Central memory CD8-positive, alpha-beta T cell (primary cell): Measurements from ENCODE around the gene GUCA2A.
"Not testable (repeated sequence)": the region's sequence is repeated elsewhere in the genome, so short reads cannot be mapped to it uniquely, and the experiment has no call there.

Experiments used
- ATAC-seq: fragments of 150-1000 bp; cut with Tn5 transposase; replicated peaks from 2 replicates; pipeline ENCODE4 v1.10.0; 2022; ENCODE audit warnings: mild to moderate bottlenecking, moderate FRiP score, moderate number of reproducible peaks; ENCODE audit not compliant: poor library complexity, severe bottlenecking; ENCODE audit errors: extremely low read depth
- DNase-seq, 2 donors: peaks; one replicate each; pipeline ENCODE4 v3.0.0; 2021; ENCODE audit warnings: low spot score in 2 of 2
- H3K27ac Mint-ChIP-seq: one replicate; pipeline ENCODE4 v1.8.0; 2022; ENCODE audit warnings: low read depth, mild to moderate bottlenecking, moderate library complexity, mixed read lengths
- H3K27me3 Mint-ChIP-seq: one replicate; pipeline ENCODE4 v1.8.0; 2022; ENCODE audit warnings: mixed read lengths
- H3K36me3 Mint-ChIP-seq: one replicate; pipeline ENCODE4 v1.8.0; 2022; ENCODE audit warnings: mild to moderate bottlenecking, moderate library complexity, mixed read lengths; ENCODE audit not compliant: insufficient read depth
- H3K4me1 Mint-ChIP-seq: one replicate; pipeline ENCODE4 v1.8.0; 2022; ENCODE audit warnings: mixed read lengths
- H3K4me3 Mint-ChIP-seq: one replicate; pipeline ENCODE4 v1.8.0; 2022; ENCODE audit warnings: mild to moderate bottlenecking, moderate library complexity, mixed read lengths
- H3K9me3 Mint-ChIP-seq: one replicate; pipeline ENCODE4 v1.8.0; 2022; ENCODE audit warnings: mixed read lengths

GUCA2A gene

GRCh38 chr1:42164551-42165420, at the start of gene GUCA2A:
GUCA2A (minus strand) TSS chr1:42164745; CDS start chr1:42164712, 33 bp downstream.
- Mint-ChIP-seq H3K9me3 (peaks cover 5% of the 10 kb centered on the region), H3K4me1 (no peaks in the 10 kb centered on the region), H3K27ac (no peak within 1 kb of the TSS), H3K36me3 (no peaks in the 10 kb centered on the region), H3K27me3 (peaks cover 25% of the 10 kb centered on the region), H3K4me3 (no peak within 1 kb of the TSS)
- no peak for ATAC-seq
- no peak for DNase-seq

- no peak for DNase-seq
- Mint-ChIP-seq H3K36me3 (peaks cover 2% of the 10 kb centered on the region), H3K27me3 (no peaks in the 10 kb centered on the region), H3K27ac (no peak overlapping the region), H3K9me3 (peaks cover 6% of the 10 kb centered on the region), H3K4me1 (peaks cover 37% of the 10 kb centered on the region), H3K4me3 (no peak overlapping the region)
- no peak for ATAC-seq
Measured at GRCh38 chr1:42211224-42211623, 46.7 kb upstream of the GUCA2A start.

- no peak overlapping the region for H3K4me3 Mint-ChIP-seq
- H3K27me3 Mint-ChIP-seq: no peaks in the 10 kb centered on the region
- DNase-seq: no peak
- H3K4me1 Mint-ChIP-seq: peaks cover 37% of the 10 kb centered on the region
- H3K9me3 Mint-ChIP-seq: peaks cover 6% of the 10 kb centered on the region
- no peak overlapping the region for H3K27ac Mint-ChIP-seq
- ATAC-seq: no peak
- H3K36me3 Mint-ChIP-seq: peaks cover 5% of the 10 kb centered on the region
Measured at GRCh38 chr1:42210421-42211133, 46.0 kb upstream of the GUCA2A start.

- peaks cover 5% of the 10 kb centered on the region for H3K36me3 Mint-ChIP-seq
- DNase-seq (no peak), ATAC-seq (no peak)
- H3K4me1 Mint-ChIP-seq: peaks cover 36% of the 10 kb centered on the region
- no peaks in the 10 kb centered on the region for H3K27me3 Mint-ChIP-seq
- peaks cover 4% of the 10 kb centered on the region for H3K9me3 Mint-ChIP-seq
- no peak overlapping the region for H3K4me3 Mint-ChIP-seq
- no peak overlapping the region for H3K27ac Mint-ChIP-seq
Measured at GRCh38 chr1:42209526-42210251, 45.1 kb upstream of the GUCA2A start.

- ATAC-seq: not testable (repeated sequence)
Measured at GRCh38 chr1:42206930-42207329, 42.4 kb upstream of the GUCA2A start.

GRCh38 chr1:42206164-42206563, 41.6 kb upstream of the GUCA2A start:
- no peak overlapping the region for H3K4me3 Mint-ChIP-seq
- peaks cover 8% of the 10 kb centered on the region for H3K9me3 Mint-ChIP-seq
- H3K4me1 Mint-ChIP-seq: peaks cover 25% of the 10 kb centered on the region
- H3K36me3 Mint-ChIP-seq: peaks cover 9% of the 10 kb centered on the region
- ATAC-seq (no peak), DNase-seq (no peak)
- no peaks in the 10 kb centered on the region for H3K27me3 Mint-ChIP-seq
- H3K27ac Mint-ChIP-seq: no peak overlapping the region

More at GRCh38 chr1:42206930-42207329, 42.4 kb upstream of the GUCA2A start:
- peaks cover 31% of the 10 kb centered on the region for H3K4me1 Mint-ChIP-seq
- not testable (repeated sequence) for H3K4me3 Mint-ChIP-seq, H3K36me3 Mint-ChIP-seq, DNase-seq, H3K27ac Mint-ChIP-seq, H3K27me3 Mint-ChIP-seq, H3K9me3 Mint-ChIP-seq

GRCh38 chr1:42201986-42202385, 37.4 kb upstream of the GUCA2A start:
- ATAC-seq (no peak), DNase-seq (no peak)
- peaks cover 8% of the 10 kb centered on the region for H3K9me3 Mint-ChIP-seq
- H3K36me3 Mint-ChIP-seq: peaks cover 20% of the 10 kb centered on the region
- no peak overlapping the region for H3K27ac Mint-ChIP-seq
- no peak overlapping the region for H3K4me3 Mint-ChIP-seq
- peaks cover 4% of the 10 kb centered on the region for H3K4me1 Mint-ChIP-seq
- no peaks in the 10 kb centered on the region for H3K27me3 Mint-ChIP-seq

- no peak overlapping the region for H3K4me3 Mint-ChIP-seq
- no peak for DNase-seq
- no peak overlapping the region for H3K27ac Mint-ChIP-seq
- H3K4me1 Mint-ChIP-seq: no peaks in the 10 kb centered on the region
- no peaks in the 10 kb centered on the region for H3K27me3 Mint-ChIP-seq
- ATAC-seq: no peak
- H3K36me3 Mint-ChIP-seq: peaks cover 25% of the 10 kb centered on the region
- H3K9me3 Mint-ChIP-seq: peaks cover 7% of the 10 kb centered on the region
Measured at GRCh38 chr1:42198251-42198650, 33.7 kb upstream of the GUCA2A start.

- ATAC-seq (no peak), DNase-seq (no peak)
- H3K4me1 Mint-ChIP-seq: peaks cover 15% of the 10 kb centered on the region
- peaks cover 27% of the 10 kb centered on the region for H3K36me3 Mint-ChIP-seq
- no peaks in the 10 kb centered on the region for H3K27me3 Mint-ChIP-seq
- no peak overlapping the region for H3K27ac Mint-ChIP-seq
- no peaks in the 10 kb centered on the region for H3K9me3 Mint-ChIP-seq
- H3K4me3 Mint-ChIP-seq: no peak overlapping the region
Measured at GRCh38 chr1:42195841-42196240, 31.3 kb upstream of the GUCA2A start.

- peaks cover 28% of the 10 kb centered on the region for H3K36me3 Mint-ChIP-seq
- H3K4me3 Mint-ChIP-seq: no peak overlapping the region
- H3K4me1 Mint-ChIP-seq: peaks cover 15% of the 10 kb centered on the region
- no peak for ATAC-seq
- H3K9me3 Mint-ChIP-seq: no peaks in the 10 kb centered on the region
- peak overlapping the region; percentile 10 for H3K27ac Mint-ChIP-seq
- H3K27me3 Mint-ChIP-seq: no peaks in the 10 kb centered on the region
- no peak for DNase-seq
Measured at GRCh38 chr1:42192106-42192505, 27.6 kb upstream of the GUCA2A start.

GRCh38 chr1:42191319-42191718, 26.8 kb upstream of the GUCA2A start:
- Mint-ChIP-seq H3K27ac (peak overlapping the region; percentile 10), H3K27me3 (no peaks in the 10 kb centered on the region), H3K36me3 (peaks cover 27% of the 10 kb centered on the region), H3K4me3 (peak overlapping the region; percentile 2), H3K9me3 (no peaks in the 10 kb centered on the region), H3K4me1 (peaks cover 15% of the 10 kb centered on the region)
- no peak for DNase-seq
- ATAC-seq: no peak

GRCh38 chr1:42189931-42190853, 25.6 kb upstream of the GUCA2A start:
- Mint-ChIP-seq H3K9me3 (no peaks in the 10 kb centered on the region), H3K4me1 (peaks cover 15% of the 10 kb centered on the region), H3K27ac (no peak overlapping the region), H3K4me3 (no peak overlapping the region), H3K27me3 (no peaks in the 10 kb centered on the region), H3K36me3 (peaks cover 32% of the 10 kb centered on the region)
- no peak for ATAC-seq
- no peak for DNase-seq
